ENCODE results near the gene ZCCHC17.
A peak's percentile ranks its signal among the peaks of the same experiment; 100 is the strongest.

Gene ZCCHC17

GRCh38 chr1:31413405-31414001 is 116.7 kb downstream of the ZCCHC17 start:
- TF ChIP-seq POLR2A (IDR thresholded peaks at IDR 0.05; ENCODE audit: extremely low read depth, insufficient read length) (no peak), MYC (IDR thresholded peaks at IDR 0.05; ENCODE audit: low read depth, low read length) (no peak)
- DNase-seq (ENCODE audit: low read depth): peak; percentile 46
- peak overlapping the region; percentile 47 for H3K4me3 ChIP-seq (ENCODE audit: low read depth, low read length)

Measured in NB4 (cell line).